GM21526 (cell line): ENCODE measurements around the gene ARHGAP22.
"Not testable (repeated sequence)": the region's sequence is repeated elsewhere in the genome, so short reads cannot be mapped to it uniquely, and the experiment has no call there.

ENCODE experiments used
- ATAC-seq: cut with Tn5 transposase; IDR thresholded peaks from one replicate; pipeline ENCODE4 v1.9.1; 2021; ENCODE audit warnings: moderate library complexity; ENCODE audit not compliant: unreplicated experiment, low FRiP score

ARHGAP22 gene

DNA sequence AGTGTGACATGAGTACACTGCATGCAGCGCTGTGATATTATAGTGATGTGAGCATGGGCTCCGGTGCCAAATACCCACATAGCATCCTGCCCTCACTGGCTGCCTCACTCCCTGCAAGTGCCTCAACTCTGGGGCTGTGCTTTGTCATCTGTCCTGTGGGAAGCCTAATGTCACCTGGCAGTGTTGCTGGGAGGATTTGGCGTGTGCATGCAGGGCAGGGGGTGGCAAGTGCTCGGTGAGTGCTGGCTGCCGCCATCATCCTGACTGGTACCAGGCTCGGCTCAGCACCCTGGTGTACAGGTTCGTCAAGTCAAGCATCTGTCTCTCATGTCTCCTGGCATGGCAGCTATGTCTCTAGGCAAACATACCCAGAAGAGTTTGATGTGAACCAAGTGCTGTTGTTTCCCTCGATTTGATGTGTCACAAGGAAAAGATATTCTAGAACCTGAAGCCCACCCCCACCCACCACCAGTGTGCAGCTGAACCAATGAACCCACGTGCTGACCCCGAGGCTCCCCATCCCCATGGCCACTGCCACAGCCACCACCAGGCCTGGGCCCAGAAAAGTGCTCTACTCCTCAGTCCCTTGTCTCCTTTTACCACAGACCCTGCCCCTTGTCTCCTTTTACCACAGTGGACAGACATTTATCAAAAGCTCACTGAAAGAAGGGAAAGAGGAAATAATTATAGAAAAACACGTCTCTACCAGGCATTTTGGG, 162.6 kb downstream of the ARHGAP22 start:
- no peak for ATAC-seq

DNA sequence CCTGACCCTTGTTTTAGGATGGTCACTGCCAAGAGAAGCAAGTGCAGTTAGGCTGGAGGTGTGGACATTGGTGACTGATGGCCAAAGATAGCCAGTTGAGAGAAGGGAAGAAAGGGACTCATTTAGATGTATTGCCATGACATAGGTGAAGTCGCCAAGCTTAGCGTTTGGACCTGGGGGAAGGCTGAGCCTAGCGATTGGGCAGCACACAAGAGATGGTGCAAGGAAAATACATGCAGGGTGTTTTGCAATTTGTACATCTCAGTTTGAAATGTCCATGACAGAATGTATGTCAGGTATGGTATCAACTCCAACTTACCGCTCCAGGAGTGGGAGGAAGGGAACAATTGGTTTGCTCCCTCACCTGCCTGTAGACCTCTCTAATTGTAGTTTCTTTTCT, 164.1 kb downstream of the ARHGAP22 start:
- ATAC-seq, result no peak

DNA sequence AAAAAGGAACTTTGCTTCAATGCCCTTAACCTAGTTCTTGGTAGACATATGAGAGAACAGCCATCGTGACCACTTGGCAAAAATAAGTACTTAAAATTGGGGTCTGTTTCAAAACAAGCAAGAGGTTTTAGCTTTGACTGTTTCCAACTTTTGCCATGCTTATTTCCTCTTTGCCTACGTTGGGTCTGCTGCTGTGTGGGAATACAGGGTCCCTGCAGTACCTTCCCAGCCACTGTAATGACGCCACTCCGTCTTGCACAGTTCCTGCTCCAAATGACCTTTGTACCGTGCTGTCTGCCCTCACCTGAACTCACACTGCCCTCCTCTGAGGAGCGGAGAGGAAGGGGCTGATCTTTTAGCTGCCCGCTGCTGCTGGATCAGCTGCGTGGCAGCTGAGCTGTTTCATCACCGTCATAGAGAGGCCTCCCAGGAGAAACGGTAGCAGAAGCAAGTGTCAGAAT, 165.3 kb downstream of the ARHGAP22 start:
- ATAC-seq, result no peak

DNA sequence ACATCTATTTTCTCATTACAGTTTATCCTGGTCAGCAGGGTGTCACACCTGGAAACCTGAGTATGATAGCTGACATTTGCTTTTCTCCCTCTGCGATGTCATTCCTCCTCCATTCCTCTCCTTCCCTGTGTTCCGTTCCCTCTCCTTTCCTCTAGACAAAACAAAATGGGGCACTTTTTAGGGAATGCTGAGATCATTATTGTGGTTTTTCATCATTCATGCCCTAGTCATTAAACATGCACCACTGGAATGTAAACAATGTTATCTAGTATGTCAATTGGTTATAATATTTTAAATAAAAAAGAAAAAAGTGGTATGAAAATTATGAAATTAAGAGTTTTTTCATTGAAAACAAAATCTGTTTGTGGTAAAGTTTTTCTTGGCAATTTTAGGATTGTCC, 165.8 kb downstream of the ARHGAP22 start:
- ATAC-seq, result no peak

DNA sequence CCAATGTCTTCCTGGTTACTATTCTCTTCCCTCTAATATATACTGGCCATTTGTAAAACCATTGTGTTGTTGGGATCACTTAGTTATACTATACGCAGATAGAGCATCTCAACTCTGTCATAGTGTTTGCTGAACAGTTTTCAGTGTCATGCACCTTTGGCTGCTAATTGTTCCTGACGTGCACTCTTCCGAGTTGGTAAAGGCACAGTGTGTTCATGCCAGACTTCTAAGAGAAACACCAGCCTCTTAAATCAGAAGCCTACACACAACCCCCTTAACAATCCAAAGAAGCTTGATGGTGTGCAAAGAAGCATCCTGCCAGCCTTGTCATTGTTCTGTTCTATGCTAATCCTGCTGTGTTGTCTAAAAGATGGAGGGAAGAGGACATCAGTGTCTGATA, 167.3 kb downstream of the ARHGAP22 start:
- no peak for ATAC-seq

DNA sequence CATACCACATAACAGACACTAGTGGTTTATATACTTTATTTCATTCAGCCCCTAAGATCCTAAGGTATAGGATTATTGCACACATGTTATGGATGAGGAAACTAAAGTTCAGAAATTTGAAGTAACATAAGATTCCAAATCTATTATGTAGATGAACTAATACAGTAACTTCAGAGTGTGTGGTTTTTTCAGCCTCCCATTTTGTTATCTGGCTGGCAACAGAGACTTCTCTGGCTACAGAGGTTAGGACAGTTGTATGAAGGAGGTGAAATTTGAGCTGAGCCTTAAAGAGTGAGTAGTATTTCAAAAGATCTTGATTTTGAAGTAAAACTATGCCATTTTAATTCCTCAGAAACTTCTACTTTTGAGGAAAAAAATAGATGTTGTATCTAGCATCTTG, 173.0 kb downstream of the ARHGAP22 start:
- no peak for ATAC-seq

GRCh38 chr10:48430402-48430993, 174.4 kb downstream of the ARHGAP22 start:
- ATAC-seq, result no peak

- ATAC-seq, result no peak
Measured at GRCh38 chr10:48429309-48429708, 175.6 kb downstream of the ARHGAP22 start.

DNA sequence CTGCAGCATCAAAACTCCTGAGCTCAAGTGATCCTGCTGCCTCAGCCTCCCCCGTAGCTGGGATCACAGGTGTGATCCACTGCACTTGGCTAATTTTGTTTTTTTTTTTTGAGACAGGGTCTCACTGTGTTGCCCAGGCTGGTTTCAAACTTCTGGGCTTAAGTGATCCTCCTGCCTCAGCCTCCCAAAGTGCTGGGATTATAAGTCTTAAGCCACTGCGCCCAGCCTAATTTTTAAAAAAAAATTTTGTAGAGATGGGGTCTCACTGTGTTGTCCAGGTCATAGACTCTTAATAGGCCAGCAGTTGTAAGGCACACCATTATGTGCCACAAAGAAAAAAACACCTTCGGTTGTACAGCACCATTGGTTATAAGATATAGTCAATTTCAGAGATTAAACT, 176.0 kb downstream of the ARHGAP22 start:
- no peak for ATAC-seq

GRCh38 chr10:48423884-48424283, 181.0 kb downstream of the ARHGAP22 start:
- ATAC-seq, result no peak

- not testable (repeated sequence) for ATAC-seq
Measured at GRCh38 chr10:48421862-48422261, 183.0 kb downstream of the ARHGAP22 start.

DNA sequence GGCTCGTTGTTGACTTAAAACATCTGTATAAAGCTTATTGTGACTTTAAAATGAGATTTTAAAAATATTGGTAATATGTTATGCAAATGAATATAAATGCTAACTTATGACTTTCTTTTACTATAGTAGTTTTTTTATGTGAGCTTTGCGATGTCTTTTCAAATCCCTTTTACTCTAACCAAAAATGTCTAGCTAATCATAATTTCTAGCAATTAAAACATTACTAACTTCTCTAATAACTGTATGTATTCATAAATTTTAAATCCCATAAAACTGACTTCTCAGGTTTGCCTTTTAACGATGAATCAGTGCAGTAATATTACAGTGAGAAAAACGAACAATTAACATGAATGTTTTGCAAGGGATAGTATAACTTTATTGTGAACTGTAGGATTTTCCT, 185.2 kb downstream of the ARHGAP22 start:
- no peak for ATAC-seq

DNA sequence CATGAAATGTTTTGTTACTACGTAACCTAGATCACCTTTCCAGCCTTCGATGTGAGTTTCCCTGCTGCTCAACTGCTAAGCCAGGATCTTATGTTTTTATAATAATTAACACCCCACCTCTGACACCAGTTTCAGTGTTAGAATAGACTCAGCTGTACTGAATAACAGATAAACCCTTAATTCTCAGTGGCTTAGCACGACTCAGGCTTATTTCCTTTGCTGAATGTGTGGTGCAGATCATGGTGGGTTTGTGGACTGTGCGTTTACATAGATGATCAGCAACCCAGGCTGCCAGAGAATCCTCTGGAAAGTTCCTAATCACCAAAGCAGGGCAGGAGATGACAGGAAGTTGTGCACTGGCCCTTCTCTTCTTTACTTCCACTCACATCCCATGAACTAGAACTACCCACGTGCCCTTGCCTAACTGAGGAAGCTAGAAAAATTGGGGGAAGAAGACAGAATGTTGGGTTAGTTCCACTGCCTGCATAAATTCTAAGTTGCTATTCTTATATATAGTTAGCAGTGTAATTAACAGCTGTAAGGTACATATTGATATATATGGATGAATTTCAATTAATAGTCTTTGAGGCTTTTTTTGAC, 186.6 kb downstream of the ARHGAP22 start:
- ATAC-seq, result no peak

- no peak for ATAC-seq
Measured at GRCh38 chr10:48417374-48417773, 187.5 kb downstream of the ARHGAP22 start.

DNA sequence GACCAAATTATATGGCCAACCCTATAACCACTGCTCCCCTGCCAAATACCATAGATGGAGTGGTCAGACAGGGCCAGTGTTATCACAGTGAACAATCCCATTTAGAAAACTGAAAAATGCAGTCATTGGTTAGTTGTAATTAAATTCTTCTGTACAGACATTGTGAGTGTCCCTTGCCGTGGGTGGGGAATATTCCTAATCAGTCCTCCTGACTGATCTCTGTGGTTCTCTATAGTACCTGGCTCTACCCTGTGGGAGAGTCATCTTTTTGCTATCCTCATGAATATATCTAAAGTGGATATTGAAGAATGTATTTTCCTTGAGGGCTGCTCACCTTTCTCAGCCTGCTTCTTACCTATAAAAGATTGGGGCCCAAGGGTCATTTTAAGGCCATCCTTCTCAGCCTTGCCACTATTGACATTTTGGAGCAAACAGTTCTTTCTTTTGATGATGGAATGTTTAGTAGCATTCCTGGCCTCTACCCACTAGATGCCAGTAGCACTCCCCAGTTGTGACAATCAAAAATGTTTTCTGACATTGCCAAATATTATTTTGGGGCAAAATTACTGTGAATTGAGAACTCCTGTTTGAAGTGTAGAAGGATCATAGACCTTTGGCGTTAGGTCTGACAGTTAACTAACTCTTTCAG, 188.2 kb downstream of the ARHGAP22 start:
- ATAC-seq, result no peak

GRCh38 chr10:48414778-48415177, 190.1 kb downstream of the ARHGAP22 start:
- ATAC-seq, result no peak

DNA sequence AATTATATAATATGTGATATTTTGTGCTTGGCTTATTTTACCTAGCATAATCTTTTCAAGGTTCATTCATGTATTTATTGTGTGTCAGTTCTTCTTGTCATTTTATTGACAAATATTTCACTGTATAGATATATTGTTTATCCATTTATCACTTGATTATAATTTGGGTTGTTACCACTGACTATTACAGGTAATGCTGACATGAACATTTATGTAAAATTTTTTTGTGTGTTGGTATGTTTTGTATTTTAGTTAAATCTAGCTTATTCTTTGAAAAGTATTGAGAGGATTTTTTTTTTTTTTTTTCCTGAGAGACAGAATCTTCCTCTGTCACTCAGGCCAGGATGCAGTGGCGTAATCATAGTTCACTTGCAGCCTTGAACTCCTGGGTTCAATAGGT, 190.7 kb downstream of the ARHGAP22 start:
- ATAC-seq, result no peak

GRCh38 chr10:48412933-48413332, 191.9 kb downstream of the ARHGAP22 start:
- ATAC-seq, result no peak

DNA sequence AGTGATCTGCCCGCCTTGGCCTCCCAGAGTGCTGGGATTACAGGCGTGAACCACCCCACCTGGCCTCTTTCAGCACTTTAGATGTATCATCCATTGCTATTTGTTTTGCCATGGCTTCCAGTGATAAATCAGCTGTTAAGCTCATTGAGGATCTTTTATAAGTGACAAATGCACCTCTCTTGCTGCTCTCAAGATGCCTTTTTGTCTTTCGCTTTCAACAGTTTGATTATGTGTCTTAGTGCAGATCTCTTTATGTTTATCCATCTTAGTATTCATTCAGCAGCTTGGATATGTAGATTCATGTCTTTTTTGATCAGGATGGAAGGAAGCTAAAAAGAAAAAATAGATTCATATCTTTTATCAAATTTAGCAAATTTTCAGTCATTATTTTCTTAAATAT, 192.8 kb downstream of the ARHGAP22 start:
- no peak for ATAC-seq

DNA sequence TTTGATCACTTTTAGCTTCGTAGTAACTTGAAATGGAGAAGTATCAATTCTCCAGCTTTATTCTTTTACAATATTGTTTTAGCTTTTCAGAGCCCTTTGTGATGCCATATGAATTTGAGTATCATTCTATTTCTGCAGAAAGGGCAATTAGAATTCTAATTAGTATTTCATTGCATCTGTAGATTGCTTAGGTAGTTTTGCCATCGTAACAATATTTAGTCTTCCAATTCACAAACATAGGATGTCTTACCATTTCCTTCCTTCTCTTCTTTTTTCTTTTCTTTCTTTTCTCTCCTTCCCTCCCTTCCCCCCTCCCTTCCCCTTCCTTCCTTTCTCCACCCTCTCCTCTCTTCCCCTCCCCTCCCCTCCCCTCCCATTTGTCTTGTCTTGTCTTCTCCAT, 193.4 kb downstream of the ARHGAP22 start:
- no peak for ATAC-seq

DNA sequence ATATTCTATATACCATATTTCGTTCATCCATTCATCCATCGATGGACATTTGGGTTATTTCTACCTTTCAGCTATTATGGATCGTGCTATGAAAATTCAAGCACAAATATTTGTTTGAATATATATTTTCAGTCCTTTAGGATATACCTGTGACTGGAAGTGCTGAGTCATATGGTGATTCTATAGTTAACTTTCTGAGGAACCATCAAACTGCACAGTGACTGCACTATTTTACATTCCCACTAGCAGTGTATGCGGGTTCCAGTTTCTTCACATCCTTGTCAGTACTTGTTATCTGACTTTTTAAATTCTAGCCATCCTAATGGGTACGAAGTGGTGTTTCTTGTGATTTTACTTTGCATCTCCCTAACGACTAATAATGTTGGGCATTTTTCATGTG, 194.4 kb downstream of the ARHGAP22 start:
- no peak for ATAC-seq
